DMS 273 (cell line): ENCODE results near the gene SMIM15.
A peak's percentile ranks its signal among the peaks of the same experiment; 100 is the strongest.

Experiments used
- DNase-seq: peaks from one replicate; lab custom pipeline; 2025; ENCODE audit not compliant: unreplicated experiment; lab: John Stamatoyannopoulos, UW

SMIM15 gene

DNA sequence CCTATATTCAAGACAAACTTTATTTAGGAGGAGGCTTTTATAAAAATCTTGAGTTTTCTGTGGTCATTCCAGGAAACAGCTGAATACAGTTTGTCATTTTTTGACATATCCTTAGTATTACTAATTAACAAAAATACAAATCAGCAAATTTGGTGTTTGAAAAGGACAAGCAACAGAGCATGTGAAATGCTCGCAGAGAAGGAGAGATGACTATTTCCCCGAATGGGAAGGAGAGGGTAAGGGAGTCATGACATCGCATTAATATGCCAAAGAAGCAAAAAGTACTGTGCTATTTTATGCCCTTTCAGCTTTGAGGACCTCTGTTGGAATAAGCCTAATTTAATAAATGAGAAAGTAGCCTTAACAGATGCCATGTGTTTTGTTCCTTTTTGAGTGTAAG, 1.8 kb downstream of the SMIM15 start:
- no peak for DNase-seq

DNA sequence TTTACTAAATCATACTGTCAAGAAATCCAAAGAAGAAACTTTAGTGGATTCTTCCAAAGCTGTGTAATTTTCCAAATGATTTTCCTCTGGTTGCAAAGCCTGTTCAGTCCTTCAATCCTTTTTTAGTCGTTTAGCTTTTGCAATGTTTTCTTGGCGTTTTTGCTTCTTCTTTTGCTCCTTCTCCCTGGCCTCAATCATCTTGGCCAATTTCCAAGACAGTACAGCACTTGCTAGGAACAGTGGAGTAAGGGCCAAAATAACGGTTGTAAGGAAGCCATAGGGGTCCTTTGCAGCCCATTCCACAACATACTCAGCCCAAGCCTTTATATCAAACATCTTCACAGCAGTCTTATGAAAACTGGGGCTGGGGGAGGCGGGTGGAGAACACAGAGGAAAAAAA, 2.4 kb downstream of the SMIM15 start:
- DNase-seq: peak; percentile 46

GRCh38 chr5:61159070-61159469, 3.2 kb downstream of the SMIM15 start:
- peak; percentile 13 for DNase-seq

GRCh38 chr5:61151893-61152292, 10.4 kb downstream of the SMIM15 start:
- DNase-seq: no peak

GRCh38 chr5:61148515-61148914, 13.8 kb downstream of the SMIM15 start:
- DNase-seq: no peak

GRCh38 chr5:61142811-61143210, 19.5 kb downstream of the SMIM15 start:
- no peak for DNase-seq

DNA sequence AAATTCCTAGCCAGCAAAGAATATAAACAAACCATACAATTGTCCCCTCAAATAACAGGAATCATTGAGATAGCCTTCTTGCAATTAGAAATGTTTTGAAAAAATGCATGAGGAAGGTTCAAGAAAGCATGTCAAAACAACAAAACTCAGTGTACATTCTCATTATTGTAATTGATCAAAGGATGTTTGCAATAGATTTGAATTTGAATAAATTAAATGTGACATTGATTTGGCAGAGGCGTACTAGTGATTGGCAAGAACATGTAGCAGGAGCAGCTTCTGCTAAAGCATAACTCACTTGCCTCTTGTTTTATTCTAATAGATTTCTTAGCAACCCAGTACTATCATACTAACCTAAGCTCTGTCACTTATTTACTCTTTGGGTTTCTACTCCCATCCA, 19.9 kb downstream of the SMIM15 start:
- DNase-seq: no peak

DNA sequence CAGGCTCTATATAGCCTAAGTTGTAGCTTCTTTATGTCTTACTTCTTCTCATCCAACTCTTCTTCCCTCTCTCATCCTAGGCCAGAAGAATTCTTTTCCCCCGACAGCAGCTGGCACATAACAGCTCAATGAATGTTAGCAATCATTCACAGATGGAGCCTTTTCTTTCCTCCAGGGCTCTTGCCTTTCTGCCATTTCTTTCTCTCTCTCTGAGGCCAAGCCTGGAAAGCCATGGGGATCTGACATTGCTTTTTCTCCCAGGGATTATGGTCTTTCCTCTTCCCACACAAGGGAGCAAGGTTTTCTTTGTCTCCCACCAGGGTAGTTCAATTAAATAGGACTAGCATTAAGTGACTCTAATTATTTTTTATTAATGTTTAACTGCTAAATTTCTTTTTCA, 20.5 kb downstream of the SMIM15 start:
- peak; percentile 50 for DNase-seq

- DNase-seq: no peak
Observed at GRCh38 chr5:61139931-61140330, 22.3 kb downstream of the SMIM15 start.

- DNase-seq: peak; percentile 24
Observed at GRCh38 chr5:61139094-61139873, 23.0 kb downstream of the SMIM15 start.

- no peak for DNase-seq
Observed at GRCh38 chr5:61137835-61138234, 24.4 kb downstream of the SMIM15 start.

DNA sequence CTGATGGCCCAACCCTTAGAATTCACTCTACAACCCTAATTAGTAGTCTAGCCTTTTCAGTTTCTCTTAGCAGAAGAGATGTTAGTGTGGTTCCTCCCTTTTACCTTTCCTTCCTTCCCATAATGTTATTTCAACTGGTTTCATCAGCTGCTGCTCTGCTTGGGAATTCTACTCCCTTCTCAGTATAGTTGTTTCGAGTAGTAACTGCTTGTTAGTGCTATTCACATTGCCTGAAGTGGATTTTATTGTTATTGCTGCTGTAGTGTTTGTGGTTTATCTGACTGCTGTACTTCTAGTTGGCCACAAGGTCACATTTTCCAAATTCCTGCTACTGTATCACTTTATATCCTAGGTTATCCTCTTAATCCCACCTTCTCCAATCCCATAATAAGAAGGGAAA, 29.7 kb downstream of the SMIM15 start:
- no peak for DNase-seq

GRCh38 chr5:61130289-61130688, 32.0 kb downstream of the SMIM15 start:
- DNase-seq: no peak

DNA sequence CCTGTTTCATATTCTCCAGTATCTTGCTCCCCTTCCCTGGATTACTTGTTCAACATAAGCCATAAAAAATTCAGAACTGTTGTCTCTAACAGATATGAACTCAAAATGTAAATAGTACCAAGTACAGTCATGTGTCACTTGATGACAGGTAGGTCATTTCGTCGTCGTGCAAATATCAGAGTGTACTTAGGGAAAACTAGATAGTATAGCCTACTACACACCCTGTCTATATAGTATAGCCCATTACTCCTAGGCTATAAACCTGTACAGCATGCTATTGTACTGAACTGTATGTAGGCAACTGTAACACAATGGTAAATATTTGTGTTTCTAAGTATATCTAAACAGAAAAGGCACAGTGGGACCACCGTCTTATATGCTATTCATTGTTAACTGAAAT, 39.1 kb downstream of the SMIM15 start:
- no peak for DNase-seq

DNA sequence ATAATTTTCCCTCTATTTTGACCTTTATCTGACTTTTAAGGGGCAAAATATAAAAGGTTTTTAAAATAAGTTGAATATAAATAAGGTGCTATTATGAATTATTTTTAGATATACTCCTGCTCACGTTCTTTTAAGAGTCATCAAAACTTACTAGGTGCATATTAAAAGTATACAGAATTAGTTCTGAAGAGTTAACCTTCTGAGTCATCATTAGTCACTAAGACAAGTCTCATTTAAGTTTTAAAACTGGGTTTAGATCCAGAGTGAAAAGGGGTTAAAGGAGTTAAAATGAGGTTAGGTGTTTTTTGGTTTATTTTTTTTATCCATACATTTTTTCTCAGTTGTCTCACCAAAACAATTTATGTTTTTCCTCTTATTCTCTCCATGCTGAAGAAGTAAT, 41.7 kb downstream of the SMIM15 start:
- DNase-seq: no peak

DNA sequence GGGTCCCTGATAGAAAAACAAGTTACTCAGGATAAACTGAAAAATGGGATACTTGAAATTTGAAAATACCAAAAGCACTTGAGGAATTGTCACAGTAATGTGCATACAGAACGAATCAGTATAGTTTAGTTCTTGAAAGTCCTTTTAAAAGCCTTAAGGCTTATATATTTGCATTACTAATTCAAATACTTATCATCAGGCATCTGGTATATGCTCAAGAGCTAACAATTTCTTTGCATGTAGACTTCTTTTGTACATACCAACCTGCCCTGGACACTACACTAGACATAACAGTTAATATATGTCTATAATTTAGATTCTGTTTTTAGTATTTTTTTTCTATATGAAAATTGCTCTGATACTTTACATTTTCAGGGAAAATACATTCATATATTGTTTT, 43.2 kb downstream of the SMIM15 start:
- no peak for DNase-seq

DNA sequence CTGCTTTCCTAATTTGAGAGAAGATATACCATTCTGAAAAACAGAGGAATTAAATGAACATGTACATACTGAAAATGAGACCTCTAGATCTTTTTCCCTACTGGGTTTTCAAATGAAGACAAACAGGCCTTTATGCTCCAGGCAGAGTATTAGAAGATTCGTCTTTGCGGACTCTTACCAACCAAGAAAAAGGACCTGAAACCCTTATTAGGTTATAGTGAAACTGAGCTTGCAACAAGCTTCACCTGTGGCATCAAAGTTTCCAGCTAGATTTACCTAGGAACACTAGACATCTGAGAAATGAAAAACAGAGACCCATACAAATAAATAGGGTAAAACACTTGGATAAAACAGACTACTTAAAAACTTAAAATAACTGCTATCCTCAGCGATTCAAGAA, 46.3 kb downstream of the SMIM15 start:
- no peak for DNase-seq

DNA sequence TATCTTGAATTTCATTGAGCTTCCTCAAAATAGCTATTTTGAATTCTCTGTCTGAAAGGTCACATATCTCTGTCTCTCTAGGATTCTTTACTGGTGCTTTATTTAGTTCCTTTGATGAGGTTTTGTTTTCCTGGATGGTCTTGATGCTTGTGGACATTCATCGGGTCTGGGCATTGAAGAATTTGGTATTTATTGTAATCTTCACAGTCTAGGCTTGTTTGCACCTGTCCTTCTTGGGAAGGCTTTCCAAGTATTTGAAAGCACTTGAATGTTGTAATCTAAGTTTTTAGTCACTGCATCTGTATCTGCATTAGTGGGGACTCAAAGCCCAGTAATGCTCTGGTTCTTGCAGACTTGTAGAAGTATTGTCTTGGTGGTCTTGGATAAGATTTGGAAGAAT, 47.8 kb downstream of the SMIM15 start:
- DNase-seq: no peak
